Skeletal muscle tissue (tissue), 4 donors: ENCODE results near the gene ZSCAN16. TPM values are rescaled to one million over a fixed set of nuclear protein-coding genes. Genes with fewer than 3 reads are reported as not detected.
"Not testable (repeated sequence)": the region's sequence is repeated elsewhere in the genome, so short reads cannot be mapped to it uniquely, and the experiment has no call there.

ENCODE experiments used
- H3K27ac ChIP-seq: one replicate; pipeline ENCODE4 v1.7.0; 2013; ENCODE audit warnings: mild to moderate bottlenecking, low read depth, low read length, inconsistent platforms
- H3K27me3 ChIP-seq, 3 donors: one replicate each; pipeline ENCODE4 v1.7.0; 2013; ENCODE audit warnings: low read length in 3 of 3; ENCODE audit not compliant: control insufficient read depth in 3 of 3, insufficient read depth in 3 of 3
- H3K36me3 ChIP-seq, 3 donors: one replicate each; pipeline ENCODE4 v1.7.0; 2013; ENCODE audit warnings: low read length in 3 of 3; ENCODE audit not compliant: control insufficient read depth in 3 of 3, insufficient read depth in 3 of 3
- H3K4me1 ChIP-seq, 3 donors: one replicate each; pipeline ENCODE4 v1.7.0; 2013; ENCODE audit warnings: low read length in 3 of 3, mild to moderate bottlenecking in 3 of 3; ENCODE audit not compliant: control insufficient read depth in 3 of 3, insufficient read depth in 3 of 3
- H3K4me3 ChIP-seq, 3 donors: one replicate each; pipeline ENCODE4 v1.7.0; 2013; ENCODE audit warnings: low read length in 3 of 3
- H3K9ac ChIP-seq, 3 donors: one replicate each; pipeline ENCODE4 v1.7.0; 2013; ENCODE audit warnings: low read length in 3 of 3, mild to moderate bottlenecking in 3 of 3, moderate library complexity in 2 of 3, low read depth in 1 of 3
- H3K9me3 ChIP-seq, 3 donors: one replicate each; pipeline ENCODE4 v1.7.0; 2013; ENCODE audit warnings: low read length in 3 of 3; ENCODE audit not compliant: control insufficient read depth in 3 of 3
- total RNA-seq: library from RNA; depleted of rRNA; stranded (reverse); fragments of >200 nt; gene quantifications from one replicate; pipeline ENCODE4 v1.2.3, GENCODE V29; 2014
- donor health status: Osteomylitis.

The ZSCAN16 gene
- total RNA-seq = 3.7 TPM

DNA sequence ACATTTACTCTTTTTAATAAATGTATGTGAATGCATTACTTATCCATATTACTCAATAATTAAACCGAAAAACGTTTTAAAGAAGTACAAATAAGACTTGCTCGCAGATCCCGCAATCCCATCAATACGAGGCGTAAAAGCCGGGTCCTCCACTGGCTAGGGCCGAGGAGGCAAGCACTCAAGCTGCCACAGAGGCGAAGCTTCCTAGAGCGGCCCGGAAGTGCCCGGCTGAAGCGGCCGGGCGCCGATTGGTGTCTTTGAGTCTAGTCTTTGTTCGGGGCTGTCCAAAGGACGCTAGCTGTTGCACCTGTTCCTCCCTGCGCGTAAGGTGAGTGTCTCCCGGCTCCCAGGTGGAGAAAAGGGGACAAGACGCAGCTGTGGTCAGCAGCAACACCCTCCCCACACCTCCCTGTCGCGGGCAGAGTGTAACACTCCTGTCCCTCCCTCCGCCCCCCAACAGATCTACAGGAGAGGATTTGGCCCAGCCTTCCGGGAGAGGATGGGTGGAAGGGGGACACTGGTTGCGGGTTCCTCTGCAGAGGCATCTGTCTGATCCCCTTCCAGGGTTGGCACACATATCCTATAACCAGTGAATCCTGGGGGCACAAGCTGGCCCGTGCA, at the start of gene ZSCAN16:
ZSCAN16 (plus strand) TSS at position 260 of the 621 bp plus-strand sequence. CDS start 835 bp downstream, outside the sequence.
- Histone ChIP-seq H3K36me3 (peaks cover 4 to 20% (median 16%) of the 10 kb centered on the region in 3 donors), H3K9ac (peak within 1 kb of the TSS; percentile 77 to 82 (median 79)), H3K27ac (peak within 1 kb of the TSS; percentile 34), H3K4me3 (peak within 1 kb of the TSS; percentile 84 to 93 (median 93)), H3K4me1 (peaks cover 8 to 16% (median 15%) of the 10 kb centered on the region in 3 donors), H3K27me3 (no peaks in the 10 kb centered on the region), H3K9me3 (no peaks in the 10 kb centered on the region)

DNA sequence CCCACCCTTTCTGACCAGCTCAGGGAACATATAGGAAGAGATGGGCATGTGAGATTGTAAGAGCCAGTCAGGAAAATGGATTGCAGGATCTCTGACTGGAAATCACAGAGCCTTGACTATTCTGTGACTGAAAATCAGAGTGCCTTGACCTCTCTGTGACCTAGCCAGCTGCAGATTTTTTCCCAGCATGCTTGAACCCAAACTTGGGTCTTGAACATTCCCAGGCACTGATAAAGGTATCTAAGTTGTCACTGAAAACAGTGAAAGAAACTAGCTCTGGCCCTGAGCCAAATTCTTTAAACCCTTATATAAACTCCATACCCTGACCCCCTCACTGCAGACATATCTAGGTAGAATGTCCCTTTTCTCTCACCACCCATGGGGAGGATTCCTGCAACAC, 46.4 kb upstream of the ZSCAN16 start:
- Histone ChIP-seq H3K27ac (no peak overlapping the region), H3K27me3 (no peaks in the 10 kb centered on the region), H3K4me3 (no peak overlapping the region), H3K4me1 (peaks cover 8 to 16% (median 10%) of the 10 kb centered on the region in 3 donors), H3K9me3 (no peaks in the 10 kb centered on the region), H3K9ac (no peak overlapping the region), H3K36me3 (no peaks in the 10 kb centered on the region)

DNA sequence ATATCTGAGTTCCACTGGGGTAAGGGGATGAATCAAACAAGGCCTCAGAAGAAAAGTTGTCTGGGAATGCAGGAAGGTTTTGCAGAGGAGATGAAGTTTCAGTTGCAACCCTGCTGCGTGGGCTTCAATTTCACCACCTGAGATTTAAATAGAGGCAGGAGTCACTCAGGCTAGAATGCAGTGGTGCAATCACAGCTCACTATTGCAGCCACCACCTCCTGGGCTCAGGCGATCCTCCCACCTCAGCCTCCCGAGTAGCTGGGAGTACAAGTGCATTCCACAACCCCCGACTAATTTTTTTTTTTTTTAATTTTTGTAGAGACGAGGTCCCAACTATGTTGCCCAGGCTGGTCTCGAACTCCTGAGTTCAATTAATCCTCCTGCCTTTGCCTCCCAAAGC, 45.6 kb upstream of the ZSCAN16 start:
- Histone ChIP-seq H3K9ac (no peak overlapping the region), H3K27me3 (no peaks in the 10 kb centered on the region), H3K27ac (no peak overlapping the region), H3K36me3 (no peaks in the 10 kb centered on the region), H3K4me3 (no peak overlapping the region), H3K9me3 (no peaks in the 10 kb centered on the region), H3K4me1 (peaks cover 8 to 16% (median 10%) of the 10 kb centered on the region in 3 donors)

DNA sequence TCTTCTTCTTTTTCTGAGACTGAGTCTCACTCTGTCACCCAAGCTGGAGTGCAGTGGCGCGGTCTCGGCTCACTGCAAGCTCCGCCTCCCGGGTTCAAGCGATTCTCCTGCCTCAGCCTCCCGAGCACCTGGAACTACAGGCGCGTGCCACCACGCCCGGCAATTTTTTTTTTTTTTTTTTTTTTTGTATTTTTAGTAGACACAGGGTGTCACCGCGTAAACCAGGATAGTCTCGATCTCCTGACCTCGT, 44.1 kb upstream of the ZSCAN16 start, which contains the start of gene ZNF165:
ZNF165 (plus strand) TSS at position 188 of the 250 bp plus-strand sequence. CDS start 4,913 bp downstream, outside the sequence.
- Histone ChIP-seq H3K9ac (peak within 1 kb of the TSS; percentile 85 to 93 (median 89)), H3K27ac (peak within 1 kb of the TSS; percentile 86), H3K4me1 (peaks cover 8 to 16% (median 10%) of the 10 kb centered on the region in 3 donors), H3K4me3 (peak within 1 kb of the TSS; percentile 98 to 99 (median 98))
- not testable (repeated sequence) for H3K36me3 ChIP-seq, H3K9me3 ChIP-seq, H3K27me3 ChIP-seq

DNA sequence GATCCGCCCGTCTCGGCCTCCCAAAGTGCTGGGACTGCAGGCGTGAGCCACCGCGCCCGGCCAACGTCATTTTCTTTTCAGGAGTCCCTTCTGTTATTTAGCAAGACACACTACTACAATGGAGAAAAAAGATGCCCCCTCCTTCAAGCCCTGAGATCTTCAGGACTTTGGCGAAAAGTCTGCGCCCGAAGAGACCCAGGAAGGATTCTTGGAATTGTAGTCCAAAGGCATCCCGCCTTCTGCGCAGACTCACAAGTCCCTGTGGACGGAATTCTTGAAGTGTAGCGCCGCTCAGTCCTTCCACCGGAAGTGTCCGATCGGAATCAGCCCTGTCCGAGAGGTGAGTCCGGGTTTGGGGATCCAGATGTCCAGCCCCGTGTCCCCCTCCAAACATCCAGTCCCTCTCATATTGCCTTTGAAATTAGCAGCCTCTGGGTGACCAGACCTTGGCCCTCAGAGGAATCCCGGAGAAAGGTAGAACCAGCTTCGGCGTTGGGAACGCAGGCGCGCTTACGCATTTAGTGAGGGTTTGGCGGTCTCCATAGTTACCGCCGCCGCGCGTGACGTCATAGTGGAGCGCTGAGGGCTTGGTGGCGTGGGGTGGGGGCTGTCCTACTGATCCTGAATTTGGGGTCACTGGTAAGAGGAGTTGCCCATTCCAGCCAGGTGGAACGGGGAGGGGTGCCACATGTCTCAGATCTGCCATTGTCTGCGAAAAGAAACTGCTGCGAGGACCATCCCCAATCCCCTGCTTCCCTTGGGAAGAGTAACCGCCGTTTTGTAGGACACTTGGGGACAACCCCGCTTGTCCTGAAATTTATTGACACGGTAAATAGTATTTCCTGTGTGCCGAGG, 43.6 kb upstream of the ZSCAN16 start:
- Histone ChIP-seq H3K4me1 (peaks cover 8 to 16% (median 10%) of the 10 kb centered on the region in 3 donors), H3K9ac (peak overlapping the region; percentile 85 to 93 (median 89)), H3K27me3 (no peaks in the 10 kb centered on the region), H3K27ac (peak overlapping the region; percentile 86), H3K4me3 (peak overlapping the region; percentile 98 to 99 (median 98)), H3K9me3 (no peaks in the 10 kb centered on the region), H3K36me3 (peaks cover 0 to 3% (median 0%) of the 10 kb centered on the region in 3 donors)

DNA sequence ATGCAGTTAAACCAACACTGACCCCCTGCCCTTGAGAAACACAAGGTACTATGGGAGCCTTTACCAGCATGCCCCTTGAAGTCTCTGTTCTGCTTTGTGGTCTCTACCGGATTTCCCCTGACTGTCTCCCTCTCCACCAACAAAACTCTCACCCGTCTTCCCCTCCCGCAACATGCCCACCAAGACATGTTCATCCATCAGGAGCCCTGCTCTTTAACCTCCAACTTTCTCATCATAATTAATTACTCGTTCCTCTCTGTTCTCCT, 43.0 kb upstream of the ZSCAN16 start:
- peaks cover 0 to 5% (median 0%) of the 10 kb centered on the region in 3 donors for H3K36me3 ChIP-seq
- peak overlapping the region; percentile 85 to 93 (median 89) for H3K9ac ChIP-seq
- H3K27ac ChIP-seq = peak overlapping the region; percentile 86
- H3K9me3 ChIP-seq = no peaks in the 10 kb centered on the region
- peaks cover 8 to 16% (median 10%) of the 10 kb centered on the region in 3 donors for H3K4me1 ChIP-seq
- peak overlapping the region; percentile 98 to 99 (median 98) for H3K4me3 ChIP-seq
- no peaks in the 10 kb centered on the region for H3K27me3 ChIP-seq

DNA sequence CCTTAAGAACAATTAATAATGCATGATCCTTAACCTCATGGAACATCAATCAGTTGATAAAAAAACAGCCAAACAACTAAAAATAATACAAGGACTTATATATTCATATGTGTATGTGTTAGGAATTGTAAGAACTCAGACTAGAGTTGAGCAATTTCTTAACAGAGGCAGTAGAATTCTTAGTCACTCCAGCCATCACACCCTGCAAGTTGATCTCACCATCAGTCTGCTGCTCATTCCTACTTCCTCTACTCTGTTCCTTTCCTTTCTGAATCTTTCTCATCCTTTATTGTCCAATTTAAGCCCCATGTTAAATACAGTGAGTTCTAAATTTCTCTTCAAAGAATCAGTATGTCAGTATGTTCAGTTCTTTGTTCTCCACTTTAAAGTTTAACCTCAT, 41.5 kb upstream of the ZSCAN16 start:
- Histone ChIP-seq H3K9me3 (no peaks in the 10 kb centered on the region), H3K9ac (no peak overlapping the region), H3K27ac (no peak overlapping the region), H3K36me3 (peaks cover under 1 to 5% (median 2%) of the 10 kb centered on the region in 3 donors), H3K4me1 (peaks cover 8 to 16% (median 10%) of the 10 kb centered on the region in 3 donors), H3K27me3 (no peaks in the 10 kb centered on the region), H3K4me3 (no peak overlapping the region)

DNA sequence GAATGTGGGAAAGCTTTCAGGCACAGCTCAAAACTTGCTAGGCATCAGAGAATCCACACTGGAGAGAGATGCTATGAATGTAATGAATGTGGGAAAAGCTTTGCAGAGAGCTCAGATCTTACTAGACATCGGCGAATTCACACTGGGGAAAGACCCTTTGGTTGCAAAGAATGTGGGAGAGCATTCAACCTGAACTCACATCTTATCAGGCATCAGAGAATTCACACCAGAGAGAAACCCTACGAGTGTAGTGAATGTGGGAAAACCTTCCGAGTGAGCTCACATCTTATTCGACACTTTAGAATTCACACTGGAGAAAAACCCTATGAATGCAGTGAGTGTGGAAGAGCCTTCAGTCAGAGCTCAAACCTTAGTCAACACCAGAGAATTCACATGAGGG, 35.4 kb upstream of the ZSCAN16 start:
- no peaks in the 10 kb centered on the region for H3K4me1 ChIP-seq
- H3K36me3 ChIP-seq = peaks cover 2 to 20% (median 9%) of the 10 kb centered on the region in 3 donors
- H3K27ac ChIP-seq = no peak overlapping the region
- peaks cover 0 to 4% (median 0%) of the 10 kb centered on the region in 3 donors for H3K9me3 ChIP-seq
- no peak overlapping the region for H3K4me3 ChIP-seq
- H3K9ac ChIP-seq = no peak overlapping the region
- H3K27me3 ChIP-seq = peaks cover 0 to 7% (median 0%) of the 10 kb centered on the region in 3 donors

DNA sequence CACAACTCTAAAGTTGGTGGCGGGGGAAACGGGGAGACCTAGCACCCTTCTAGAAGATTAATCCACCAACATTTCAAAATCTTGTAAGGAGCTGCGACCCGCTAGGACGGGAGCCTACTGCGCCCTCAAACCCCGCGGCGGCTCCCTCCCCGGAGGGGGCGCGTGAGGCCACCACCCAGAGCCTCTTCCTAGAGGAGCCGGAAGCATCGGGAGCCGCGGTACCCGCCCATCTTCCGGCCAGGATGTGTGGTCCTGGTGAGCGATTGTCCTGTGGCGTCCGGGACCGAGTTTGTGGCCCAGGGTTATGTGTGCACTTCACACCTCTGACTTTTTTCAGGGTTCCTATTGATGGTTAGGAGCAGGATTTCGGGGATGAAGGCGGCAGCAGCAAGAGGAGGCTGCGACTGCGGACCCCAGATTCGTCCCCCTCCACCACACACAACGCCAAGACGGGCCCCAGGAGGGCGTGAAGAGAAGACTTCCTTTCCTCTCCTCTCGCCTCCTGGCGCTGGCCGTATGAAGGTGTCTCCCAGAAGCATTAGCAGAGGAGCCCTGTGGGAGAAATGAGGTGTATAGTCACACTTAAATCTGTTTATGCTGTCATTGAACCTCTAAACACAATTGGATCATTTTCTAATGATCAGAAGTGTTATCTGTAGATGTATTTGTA, 33.4 kb upstream of the ZSCAN16 start:
- Histone ChIP-seq H3K9ac (no peak overlapping the region), H3K27ac (no peak overlapping the region), H3K4me3 (peak overlapping the region in 1 of 3 donors; percentile 34), H3K9me3 (peaks cover 0 to 4% (median 0%) of the 10 kb centered on the region in 3 donors), H3K27me3 (peaks cover 0 to 7% (median 0%) of the 10 kb centered on the region in 3 donors), H3K36me3 (peaks cover 2 to 15% (median 9%) of the 10 kb centered on the region in 3 donors), H3K4me1 (no peaks in the 10 kb centered on the region)

DNA sequence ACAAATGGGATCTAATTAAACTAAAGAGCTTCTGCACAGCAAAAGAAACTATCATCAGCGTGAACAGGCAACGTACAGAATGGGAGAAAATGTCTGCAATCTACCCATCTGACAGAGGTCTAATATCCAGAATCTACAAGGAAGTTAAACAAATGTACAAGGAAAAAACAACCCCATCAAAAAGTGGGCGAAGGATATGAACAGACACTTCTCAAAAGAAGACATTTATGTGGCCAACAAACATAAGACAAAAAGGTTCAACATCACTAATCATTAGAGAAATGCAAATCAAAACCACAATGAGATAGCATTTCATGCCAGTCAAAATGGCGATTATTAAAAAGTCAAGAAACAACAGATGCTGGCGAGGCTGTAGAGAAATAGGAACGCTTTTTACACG, 22.2 kb upstream of the ZSCAN16 start:
- not testable (repeated sequence) for H3K9me3 ChIP-seq, H3K27me3 ChIP-seq, H3K36me3 ChIP-seq, H3K4me1 ChIP-seq, H3K9ac ChIP-seq, H3K27ac ChIP-seq, H3K4me3 ChIP-seq
